ENCODE measurements around the gene ZNF253.

DNA sequence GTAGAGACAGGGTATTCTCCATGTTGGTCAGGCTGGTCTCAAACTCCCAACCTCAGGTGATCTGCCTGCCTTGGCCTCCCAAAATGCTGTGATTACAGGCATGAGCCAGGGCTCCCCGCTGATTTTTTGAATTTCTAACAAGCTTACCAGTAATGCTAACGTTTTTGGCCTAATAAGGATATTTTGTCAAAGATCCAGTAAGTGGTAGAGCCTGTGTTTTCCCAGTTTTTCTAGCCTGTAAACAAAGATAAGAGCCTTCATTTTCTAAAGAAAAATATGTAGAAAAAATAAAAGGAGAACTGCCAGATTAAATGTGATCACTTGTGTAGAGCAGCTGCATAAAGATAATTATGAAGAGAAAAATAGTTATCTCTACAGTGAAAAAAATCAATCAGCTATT is 72.8 kb downstream of the ZNF253 start:
- TF ChIP-seq, protein P1, sequence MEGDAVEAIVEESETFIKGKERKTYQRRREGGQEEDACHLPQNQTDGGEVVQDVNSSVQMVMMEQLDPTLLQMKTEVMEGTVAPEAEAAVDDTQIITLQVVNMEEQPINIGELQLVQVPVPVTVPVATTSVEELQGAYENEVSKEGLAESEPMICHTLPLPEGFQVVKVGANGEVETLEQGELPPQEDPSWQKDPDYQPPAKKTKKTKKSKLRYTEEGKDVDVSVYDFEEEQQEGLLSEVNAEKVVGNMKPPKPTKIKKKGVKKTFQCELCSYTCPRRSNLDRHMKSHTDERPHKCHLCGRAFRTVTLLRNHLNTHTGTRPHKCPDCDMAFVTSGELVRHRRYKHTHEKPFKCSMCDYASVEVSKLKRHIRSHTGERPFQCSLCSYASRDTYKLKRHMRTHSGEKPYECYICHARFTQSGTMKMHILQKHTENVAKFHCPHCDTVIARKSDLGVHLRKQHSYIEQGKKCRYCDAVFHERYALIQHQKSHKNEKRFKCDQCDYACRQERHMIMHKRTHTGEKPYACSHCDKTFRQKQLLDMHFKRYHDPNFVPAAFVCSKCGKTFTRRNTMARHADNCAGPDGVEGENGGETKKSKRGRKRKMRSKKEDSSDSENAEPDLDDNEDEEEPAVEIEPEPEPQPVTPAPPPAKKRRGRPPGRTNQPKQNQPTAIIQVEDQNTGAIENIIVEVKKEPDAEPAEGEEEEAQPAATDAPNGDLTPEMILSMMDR (IDR thresholded peaks at IDR 0.05): no peak
- TF ChIP-seq POLR2A (IDR thresholded peaks at IDR 0.05): no peak
- TF ChIP-seq EP300 (IDR thresholded peaks at IDR 0.05): no peak

Data from upper lobe of left lung (tissue), 4 donors.